Endothelial cell of umbilical vein (primary cell): ENCODE measurements around the gene OXA1L. TPM values are rescaled to one million over a fixed set of nuclear protein-coding genes. Genes with fewer than 3 reads are reported as not detected.
"Not testable (repeated sequence)": the region's sequence is repeated elsewhere in the genome, so short reads cannot be mapped to it uniquely, and the experiment has no call there.

ENCODE experiments used
- BruUV-seq: library from RNA; stranded (reverse); fragments of 400-500 nt; replicated peaks from 2 replicates; lab custom pipeline; 2021; lab: Mats Ljungman, UMichigan
- CTCF ChIA-PET: fragments of 300-600, 350-600 bp; sonication (Branson Sonifier 250); formaldehyde crosslinking; loops from one replicate; lab custom pipeline; 2021; ENCODE audit warnings: antibody characterized with exemption, inconsistent platforms; lab: Charles Lee
- POLR2A ChIA-PET: fragments of 300-600, 350-600 bp; sonication (Branson Sonifier 250); formaldehyde crosslinking; loops from one replicate; lab custom pipeline; 2021; ENCODE audit warnings: antibody characterized with exemption, inconsistent platforms; lab: Charles Lee
- DNase-seq: peaks from one replicate; pipeline ENCODE4 v3.0.0-alpha.2; 2011; ENCODE audit warnings: low read depth, low spot score
- FAIRE-seq: peaks from 2 replicates; lab custom pipeline; 2011; peaks lifted over from hg19 to GRCh38; lab: Jason Lieb, UNC
- H2AFZ ChIP-seq: 2 replicates; pipeline ENCODE4 v1.6.0; 2012; ENCODE audit warnings: low read depth, low read length, control low read depth, inconsistent platforms
- H3K27ac ChIP-seq: 2 replicates; pipeline ENCODE4 v1.5.1; 2011; ENCODE audit warnings: low read depth, mild to moderate bottlenecking, control low read depth, low read length, moderate library complexity; ENCODE audit not compliant: insufficient read depth
- H3K27me3 ChIP-seq, 2 experiments: 2 replicates each; pipeline versions ENCODE4 v1.6.0 to v1.6.1; 2011; ENCODE audit warnings: low read length in 2 of 2, mixed read lengths in 1 of 2; ENCODE audit not compliant: control insufficient read depth in 2 of 2, insufficient read depth in 2 of 2
- H3K36me3 ChIP-seq, 2 experiments: 2 replicates in 1 of 2; 3 replicates in 1 of 2; pipeline ENCODE4 v1.5.1; 2011; ENCODE audit warnings: low read length in 2 of 2, mild to moderate bottlenecking in 1 of 2, moderate library complexity in 1 of 2; ENCODE audit not compliant: control insufficient read depth in 2 of 2, insufficient read depth in 2 of 2; ENCODE audit errors: extremely low read depth in 1 of 2
- H3K4me1 ChIP-seq: 3 replicates; pipeline ENCODE4 v1.5.1; 2011; ENCODE audit warnings: mild to moderate bottlenecking, low read length; ENCODE audit not compliant: control insufficient read depth, insufficient read depth; ENCODE audit errors: extremely low read depth
- H3K4me2 ChIP-seq: 2 replicates; pipeline ENCODE4 v1.6.1; 2011; ENCODE audit warnings: low read length, control low read depth, mixed read lengths; ENCODE audit not compliant: insufficient read depth
- H3K4me3 ChIP-seq, 3 experiments: fragments of 200-600 bp in 1 of 3; sonication (generic), shearing (Covaris generic) in 1 of 3; replicated peaks in 1 of 3; 2 replicates each; pipeline ENCODE4 v1.5.1; 2011 to 2016; ENCODE audit warnings: control low read depth in 3 of 3, low read length in 3 of 3, mild to moderate bottlenecking in 2 of 3, inconsistent platforms in 1 of 3, low read depth in 1 of 3, moderate library complexity in 1 of 3; ENCODE audit not compliant: insufficient read depth in 1 of 3
- H3K79me2 ChIP-seq: 2 replicates; pipeline ENCODE4 v1.6.0; 2012; ENCODE audit warnings: low read length, inconsistent platforms; ENCODE audit not compliant: control insufficient read depth, insufficient read depth
- H3K9ac ChIP-seq: replicated peaks from 2 replicates; pipeline ENCODE3; 2011; ENCODE audit warnings: low read length, control low read depth; ENCODE audit not compliant: insufficient read depth; ENCODE audit errors: extremely low read depth
- H3K9me1 ChIP-seq: replicated peaks from 3 replicates; pipeline ENCODE4 v1.6.0; 2011; ENCODE audit warnings: mild to moderate bottlenecking, low read length; ENCODE audit not compliant: control insufficient read depth, insufficient read depth; ENCODE audit errors: extremely low read depth
- H3K9me3 ChIP-seq: replicated peaks from 2 replicates; pipeline ENCODE4 v1.5.1; 2012; ENCODE audit warnings: low read length, inconsistent platforms; ENCODE audit not compliant: control insufficient read depth, insufficient read depth
- H4K20me1 ChIP-seq: replicated peaks from 2 replicates; pipeline ENCODE3; 2011; ENCODE audit warnings: mild to moderate bottlenecking, low read length; ENCODE audit not compliant: control insufficient read depth, insufficient read depth; ENCODE audit errors: extremely low read depth
- EZH2 ChIP-seq: IDR thresholded peaks from 2 replicates; pipeline ENCODE4 v1.6.1; 2012; ENCODE audit warnings: borderline replicate concordance, low read depth, mild to moderate bottlenecking, moderate library complexity, low read length, inconsistent platforms; ENCODE audit not compliant: severe bottlenecking
- FOS ChIP-seq: IDR thresholded peaks from 2 replicates; pipeline ENCODE4 v1.6.1; 2011; ENCODE audit warnings: mild to moderate bottlenecking, low read length, moderate library complexity, borderline replicate concordance; ENCODE audit not compliant: insufficient read depth
- GATA2 ChIP-seq: IDR thresholded peaks from 2 replicates; pipeline ENCODE4 v1.7.0; 2011; ENCODE audit warnings: low read depth, mild to moderate bottlenecking, moderate library complexity, mixed read lengths, low read length; ENCODE audit not compliant: insufficient read length, insufficient read depth
- JUN ChIP-seq: IDR thresholded peaks from 2 replicates; pipeline ENCODE4 v1.6.1; 2011; ENCODE audit warnings: borderline replicate concordance, low read depth; ENCODE audit not compliant: insufficient read length, insufficient read depth
- MAX ChIP-seq: IDR thresholded peaks from 2 replicates; pipeline ENCODE4 v1.6.1; 2011; ENCODE audit not compliant: insufficient read depth, insufficient read length
- MYC ChIP-seq: IDR thresholded peaks from one replicate; pipeline ENCODE4 v1.6.1; 2011; ENCODE audit warnings: mild to moderate bottlenecking, low read depth, low read length
- POLR2A ChIP-seq: IDR thresholded peaks from 2 replicates; pipeline ENCODE4 v1.6.1; 2012; ENCODE audit warnings: low read depth, mild to moderate bottlenecking, control low read depth, low read length
- POLR2AphosphoS5 ChIP-seq: IDR thresholded peaks from 2 replicates; pipeline ENCODE4 v1.6.1; 2012; ENCODE audit warnings: low read depth, mild to moderate bottlenecking, control low read depth, low read length, moderate library complexity; ENCODE audit not compliant: insufficient read depth
- dilution Hi-C: fragments of 300-500 bp; cut with MboI; formaldehyde crosslinking; loops from one replicate; pipeline ENCODE4 v1.15.0; 2019; ENCODE audit warnings: low sequenced_read_pairs; ENCODE audit not compliant: extremely low pct_ligation_motif_present
- intact Hi-C: fragments of 100-400 bp; cut with micrococcal nuclease; formaldehyde crosslinking; loops from one replicate; pipeline ENCODE4 v1.10.0; 2022
- polyA plus RNA-seq, 4 experiments: library from polyadenylated mRNA; depleted of rRNA in 3 of 4; stranded (reverse) in 3 of 4; unstranded in 1 of 4; fragments of >200 nt; gene quantifications; 2 replicates each; pipeline versions ENCODE4 v1.2.1 to v1.2.3, GENCODE V29; 2011 to 2012; ENCODE audit warnings: missing spikeins in 1 of 4
- total RNA-seq: library from RNA; stranded (reverse); gene quantifications from 2 replicates; pipeline ENCODE4 v1.2.3, GENCODE V29; 2021
- TF ChIP-seq, protein P1 (sequence below), 2 donors: IDR thresholded peaks; 1 replicate in 1 of 2; 2 replicates in 1 of 2; pipeline ENCODE4 v1.5.1; 2011; ENCODE audit warnings: low read length in 2 of 2, mild to moderate bottlenecking in 2 of 2, moderate library complexity in 2 of 2, control low read depth in 1 of 2, inconsistent platforms in 1 of 2, low read depth in 1 of 2; ENCODE audit not compliant: insufficient read depth in 1 of 2; ENCODE audit errors: extremely low read depth in 1 of 2

OXA1L gene
- total and polyA plus RNA-seq, 2 donors (not counting 3 experiments of a cell fraction or from before 2014, with no cell fraction given) = 212 to 294 TPM

GRCh38 chr14:22723815-22724214 is 42.7 kb upstream of the OXA1L start:
- intact Hi-C loops (no loop called here), dilution Hi-C loops (no loop called here)
- TF ChIP-seq MYC (no peak), FOS (no peak), MAX (no peak), GATA2 (no peak), POLR2AphosphoS5 (no peak), JUN (no peak), EZH2 (no peak), POLR2A (no peak)
- TF ChIP-seq, protein P1, sequence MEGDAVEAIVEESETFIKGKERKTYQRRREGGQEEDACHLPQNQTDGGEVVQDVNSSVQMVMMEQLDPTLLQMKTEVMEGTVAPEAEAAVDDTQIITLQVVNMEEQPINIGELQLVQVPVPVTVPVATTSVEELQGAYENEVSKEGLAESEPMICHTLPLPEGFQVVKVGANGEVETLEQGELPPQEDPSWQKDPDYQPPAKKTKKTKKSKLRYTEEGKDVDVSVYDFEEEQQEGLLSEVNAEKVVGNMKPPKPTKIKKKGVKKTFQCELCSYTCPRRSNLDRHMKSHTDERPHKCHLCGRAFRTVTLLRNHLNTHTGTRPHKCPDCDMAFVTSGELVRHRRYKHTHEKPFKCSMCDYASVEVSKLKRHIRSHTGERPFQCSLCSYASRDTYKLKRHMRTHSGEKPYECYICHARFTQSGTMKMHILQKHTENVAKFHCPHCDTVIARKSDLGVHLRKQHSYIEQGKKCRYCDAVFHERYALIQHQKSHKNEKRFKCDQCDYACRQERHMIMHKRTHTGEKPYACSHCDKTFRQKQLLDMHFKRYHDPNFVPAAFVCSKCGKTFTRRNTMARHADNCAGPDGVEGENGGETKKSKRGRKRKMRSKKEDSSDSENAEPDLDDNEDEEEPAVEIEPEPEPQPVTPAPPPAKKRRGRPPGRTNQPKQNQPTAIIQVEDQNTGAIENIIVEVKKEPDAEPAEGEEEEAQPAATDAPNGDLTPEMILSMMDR (IDR thresholded peaks at IDR 0.05; ENCODE audit: extremely low read depth in 1 of 2, insufficient read depth in 1 of 2, low read depth in 1 of 2, low read length in 2 of 2) = no peak
- DNase-seq (no peak), FAIRE-seq (no peak)
- Histone ChIP-seq H2AFZ (no peak overlapping the region), H3K9me1 (no peaks in the 10 kb centered on the region), H3K4me1 (no peaks in the 10 kb centered on the region), H3K27ac (no peak overlapping the region), H3K4me3 (no peak overlapping the region), H3K4me2 (no peak overlapping the region), H3K36me3 (no peaks in the 10 kb centered on the region), H3K9ac (no peak overlapping the region), H3K27me3 (no peaks in the 10 kb centered on the region), H4K20me1 (no peaks in the 10 kb centered on the region), H3K9me3 (no peaks in the 10 kb centered on the region), H3K79me2 (no peaks in the 10 kb centered on the region)
- no TSS peak for BruUV-seq
- ChIA-PET CTCF (interaction anchor here (1.0 kb wide), 1 partner anchor 11 kb away, joined by 3 read pairs; no protein-coding TSS in a partner anchor), POLR2A (no interaction called here)

- intact Hi-C loops, BruUV-seq, H3K9me3 ChIP-seq: not testable (repeated sequence)
These were observed 41.6 kb upstream of the OXA1L start for GRCh38 chr14:22724847-22725246.

GRCh38 chr14:22725374-22725773 is 41.1 kb upstream of the OXA1L start:
- H3K36me3 ChIP-seq, DNase-seq, H3K4me3 ChIP-seq, intact Hi-C loops, H3K9ac ChIP-seq, POLR2A ChIA-PET, CTCF ChIA-PET, H4K20me1 ChIP-seq, dilution Hi-C loops, H3K27me3 ChIP-seq, H3K79me2 ChIP-seq, BruUV-seq, FAIRE-seq, H2AFZ ChIP-seq, H3K9me1 ChIP-seq, H3K9me3 ChIP-seq, H3K27ac ChIP-seq, H3K4me2 ChIP-seq, H3K4me1 ChIP-seq: not testable (repeated sequence)

More at GRCh38 chr14:22724847-22725246, 41.6 kb upstream of the OXA1L start:
- H3K4me1 ChIP-seq, H3K9me1 ChIP-seq, H3K27ac ChIP-seq, POLR2A ChIA-PET, H4K20me1 ChIP-seq, dilution Hi-C loops, H3K9ac ChIP-seq, FAIRE-seq, CTCF ChIA-PET, DNase-seq, H3K4me3 ChIP-seq, H3K79me2 ChIP-seq, H3K4me2 ChIP-seq, H3K36me3 ChIP-seq, H3K27me3 ChIP-seq, H2AFZ ChIP-seq: not testable (repeated sequence)
